ENCODE results near the gene ATP1B1.
"Not testable (repeated sequence)": the region's sequence is repeated elsewhere in the genome, so short reads cannot be mapped to it uniquely, and the experiment has no call there.

Gene ATP1B1

DNA sequence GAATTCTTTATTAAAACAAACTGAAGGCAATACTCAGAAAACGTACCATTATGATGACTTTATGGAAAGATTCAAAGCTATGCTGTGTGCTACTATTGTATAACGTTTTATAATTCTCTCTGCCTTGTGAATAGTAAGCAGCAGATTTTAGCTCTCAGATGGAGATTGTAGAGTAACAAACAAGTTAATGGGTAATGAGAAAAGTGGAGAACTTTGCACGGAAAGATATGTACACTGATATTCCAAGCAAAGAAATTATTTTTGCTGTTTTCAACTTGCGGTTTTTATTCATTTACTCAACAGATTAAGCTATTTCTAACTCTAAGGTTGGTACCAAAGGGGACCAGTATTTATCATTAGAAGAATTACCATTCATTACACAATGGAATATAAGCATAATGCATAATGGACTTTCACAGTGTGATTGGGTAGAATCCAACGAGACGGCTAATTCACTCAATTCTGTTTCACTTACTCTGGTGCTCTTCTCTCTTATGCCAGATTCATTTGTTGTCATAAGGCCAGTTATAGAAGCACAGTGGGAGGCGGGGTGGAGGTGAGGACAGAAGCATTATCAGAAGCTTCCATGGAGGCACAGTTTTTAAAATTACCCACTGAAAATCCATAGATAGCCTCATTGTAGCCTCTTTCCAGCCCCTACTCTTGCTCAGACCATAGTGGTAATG, 38.6 kb downstream of the ATP1B1 start:
- DNase-seq = no peak

DNA sequence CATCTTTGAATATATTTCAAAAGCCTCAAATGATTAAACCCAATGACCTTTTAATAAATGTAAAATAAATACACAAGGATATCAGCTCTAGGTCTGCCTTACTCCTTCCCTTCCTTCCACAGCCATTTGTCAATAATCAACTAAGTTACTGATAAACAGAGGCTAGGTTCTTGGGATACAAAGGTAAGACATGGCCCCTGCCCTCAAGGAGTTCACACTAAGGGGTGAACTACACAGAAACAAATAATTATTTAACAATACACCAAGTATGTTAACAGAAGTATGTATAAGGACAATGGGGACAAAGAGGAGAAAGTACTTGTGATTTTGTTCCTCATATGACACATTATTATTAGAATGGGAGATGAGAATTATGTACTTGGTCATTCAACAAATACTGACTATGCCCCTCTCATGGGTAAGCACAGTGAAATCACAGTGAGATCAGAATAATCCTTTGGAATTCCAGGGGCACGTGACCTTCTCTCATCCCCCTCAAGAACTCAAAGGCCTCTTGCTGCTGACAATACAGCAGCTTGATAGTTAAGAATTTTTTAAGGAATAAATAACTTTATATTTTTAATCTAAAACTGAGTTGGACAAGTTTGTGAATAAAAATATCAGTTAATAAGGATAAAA, 40.2 kb downstream of the ATP1B1 start:
- DNase-seq = no peak

- DNase-seq = no peak
Measured at GRCh38 chr1:169148472-169149252, 42.2 kb downstream of the ATP1B1 start.

GRCh38 chr1:169149555-169150286, 43.2 kb downstream of the ATP1B1 start:
- no peak for DNase-seq

DNA sequence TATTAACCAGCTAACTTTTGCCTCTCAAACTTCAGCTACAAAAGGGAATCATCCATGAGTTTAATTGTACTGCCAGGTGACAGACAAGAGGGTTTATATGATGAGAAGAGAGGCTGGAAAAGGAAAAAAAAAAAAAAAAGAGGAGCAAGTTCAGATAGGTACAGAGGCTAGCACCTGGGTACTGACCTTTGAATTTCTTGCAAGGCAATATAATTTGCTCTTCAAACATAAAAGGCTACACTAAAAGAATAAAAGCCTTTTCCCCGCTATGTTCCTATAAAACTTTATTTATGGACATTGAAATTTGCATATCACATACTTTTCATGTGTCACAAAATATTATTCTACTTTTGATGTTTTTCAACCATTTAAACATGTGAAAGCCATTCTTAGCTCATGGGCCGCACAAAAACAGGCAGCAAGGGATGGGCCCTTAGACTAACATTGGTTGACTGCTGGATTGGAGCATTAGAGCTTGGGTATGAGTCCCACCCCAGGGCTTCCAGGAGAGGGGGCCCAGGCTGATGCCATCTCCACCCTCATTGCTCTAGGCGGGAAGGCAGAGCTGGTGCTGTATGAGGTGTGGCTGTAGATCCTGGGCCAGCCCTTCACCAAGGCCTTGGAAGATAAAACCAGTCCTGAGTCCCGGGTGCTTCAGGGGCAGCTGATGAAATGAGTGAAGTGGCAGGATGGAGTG, 44.3 kb downstream of the ATP1B1 start:
- DNase-seq = no peak

DNA sequence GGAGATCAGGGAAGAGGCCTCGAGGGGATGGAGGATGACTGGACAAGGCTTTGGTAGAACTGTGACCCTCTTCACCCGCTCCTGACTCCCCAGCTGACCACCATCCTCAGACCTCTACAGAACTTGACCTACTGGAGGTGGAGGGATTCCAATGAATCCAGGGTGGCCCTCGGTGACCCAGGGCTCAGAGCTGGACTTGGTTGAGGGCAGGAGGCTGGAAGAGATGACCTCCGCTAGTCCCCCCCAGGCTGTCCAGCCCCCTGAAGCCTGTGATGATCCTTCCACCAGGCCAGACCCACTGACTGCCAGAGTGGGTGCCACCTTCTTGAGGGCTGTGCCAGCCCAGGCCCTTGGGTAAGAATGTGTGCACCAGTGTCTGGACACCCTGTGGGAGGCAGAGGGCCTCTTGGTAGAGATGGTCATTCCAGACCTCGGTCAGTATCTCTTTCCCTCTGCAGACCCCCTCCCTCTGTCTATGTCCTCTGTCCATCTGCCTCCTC, 44.9 kb downstream of the ATP1B1 start:
- DNase-seq = no peak

DNA sequence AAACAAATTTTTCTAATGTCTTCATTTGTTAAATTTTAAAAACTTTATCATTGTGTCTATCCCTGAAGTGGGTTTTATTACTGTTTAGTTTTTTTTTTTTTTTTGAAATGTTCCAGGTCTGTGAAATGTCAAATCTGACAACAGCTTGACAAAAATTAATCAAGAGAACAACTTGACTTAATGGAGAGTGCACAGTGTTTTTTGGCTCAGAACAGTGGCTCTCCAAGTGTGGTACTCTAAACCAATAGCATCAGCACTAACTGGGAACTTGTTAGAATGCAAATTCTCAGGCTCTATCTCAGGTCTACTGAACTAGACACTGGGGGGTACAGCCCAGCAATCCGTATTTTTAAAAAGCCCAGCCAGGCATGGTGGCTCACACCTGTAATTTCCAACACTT, 49.2 kb downstream of the ATP1B1 start:
- DNase-seq = peak; percentile 34

- no peak for DNase-seq
Measured at GRCh38 chr1:169156580-169156979, 50.1 kb downstream of the ATP1B1 start.

DNA sequence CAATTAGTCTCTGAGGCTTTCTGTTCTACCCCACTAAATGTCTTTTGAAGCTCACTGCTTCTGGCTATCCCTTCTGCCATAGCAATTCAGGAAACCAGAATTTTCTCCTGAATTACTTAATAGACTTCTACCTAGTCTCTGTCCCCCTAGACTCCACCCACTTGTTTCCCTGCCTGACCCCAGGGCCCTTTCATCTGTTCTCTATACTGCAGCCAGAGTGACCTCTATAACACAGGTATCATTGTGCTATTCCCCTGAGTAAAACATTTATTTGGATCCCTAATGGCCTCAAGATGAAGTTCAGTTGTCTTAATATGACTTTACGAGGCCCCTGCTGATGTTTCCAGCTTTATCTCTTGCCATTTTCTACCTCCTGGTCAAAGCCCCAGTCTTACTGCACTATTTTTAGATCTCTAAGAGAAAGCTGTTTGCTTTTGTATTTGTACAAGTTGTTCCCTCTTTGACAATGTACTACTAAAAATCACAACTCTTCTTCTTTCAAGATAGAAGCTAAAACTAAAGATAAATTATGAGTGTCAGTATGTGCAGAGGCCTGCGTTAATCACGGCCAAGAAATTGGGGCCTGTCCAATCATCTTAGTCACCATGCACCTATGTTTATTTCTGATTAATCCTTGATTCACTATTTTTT, 54.5 kb downstream of the ATP1B1 start:
- no peak for DNase-seq

DNA sequence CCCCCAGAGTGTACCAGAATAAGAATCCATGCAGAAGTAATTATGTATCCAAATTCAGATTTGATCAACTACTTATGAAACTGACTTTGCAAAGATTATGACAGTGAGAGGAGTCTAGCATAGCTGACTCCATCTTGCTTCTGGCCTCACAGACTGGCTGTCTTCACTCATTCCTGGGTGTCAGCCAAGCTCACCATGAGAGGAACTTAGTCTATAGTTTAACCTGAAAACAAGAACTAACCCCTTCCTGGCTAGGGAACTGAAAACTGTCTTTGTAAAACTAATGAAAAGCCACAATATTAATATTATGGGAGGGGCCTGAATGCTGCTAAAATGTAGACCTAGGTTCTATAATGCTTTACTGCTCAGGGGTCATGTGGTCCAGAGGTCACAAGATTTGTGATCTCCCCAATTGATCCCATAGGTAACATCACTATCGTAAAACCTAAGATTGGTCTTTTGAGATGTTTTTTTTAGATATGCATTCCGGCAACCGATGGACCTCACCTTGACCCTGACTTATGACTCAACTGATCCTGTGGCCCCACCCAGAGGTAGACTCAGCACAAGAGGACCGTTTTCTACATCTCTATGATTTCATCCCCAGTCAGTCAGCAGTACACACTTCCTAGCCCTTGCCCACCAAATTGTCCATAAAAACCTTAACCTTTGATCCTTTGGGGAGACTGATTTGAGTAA, 55.2 kb downstream of the ATP1B1 start:
- DNase-seq = no peak

DNA sequence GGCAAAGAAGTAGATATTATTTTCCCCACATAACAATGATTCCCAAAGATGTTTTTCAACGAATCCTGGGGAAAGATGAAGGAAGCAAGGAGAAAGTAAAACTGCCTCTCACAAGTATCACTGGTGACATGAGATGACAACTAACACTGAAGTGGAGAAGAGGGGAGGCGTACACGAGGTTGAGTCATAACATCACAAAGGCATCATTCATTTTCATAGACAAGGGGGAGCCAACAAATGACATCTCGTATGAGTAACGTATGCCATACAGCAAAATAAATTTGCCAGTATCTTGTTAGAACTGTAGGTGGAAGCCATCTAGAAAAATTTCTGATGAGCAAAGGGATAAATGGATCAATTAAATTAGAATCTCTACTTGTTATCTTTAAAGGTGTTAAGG, 56.6 kb downstream of the ATP1B1 start:
- no peak for DNase-seq

GRCh38 chr1:169175461-169175860, 69.0 kb downstream of the ATP1B1 start:
- DNase-seq = peak; percentile 43

DNA sequence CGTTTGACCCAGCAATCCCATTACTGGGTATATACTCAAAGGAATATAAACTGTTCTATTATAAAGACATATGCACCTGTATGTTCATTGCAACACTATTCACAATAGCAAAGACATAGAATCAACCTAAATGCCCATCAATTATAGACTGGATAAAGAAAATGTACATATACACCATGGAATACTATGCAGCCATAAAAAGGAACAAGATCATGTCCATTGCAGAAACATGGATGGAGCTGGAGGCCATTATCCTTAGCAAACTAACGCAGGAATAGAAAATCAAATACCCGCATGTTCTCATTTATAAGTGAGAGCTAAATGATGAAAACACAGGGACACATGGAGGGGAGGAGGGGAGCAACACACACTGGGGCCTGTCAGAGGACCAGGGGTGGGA, 72.9 kb downstream of the ATP1B1 start:
- DNase-seq = not testable (repeated sequence)

DNA sequence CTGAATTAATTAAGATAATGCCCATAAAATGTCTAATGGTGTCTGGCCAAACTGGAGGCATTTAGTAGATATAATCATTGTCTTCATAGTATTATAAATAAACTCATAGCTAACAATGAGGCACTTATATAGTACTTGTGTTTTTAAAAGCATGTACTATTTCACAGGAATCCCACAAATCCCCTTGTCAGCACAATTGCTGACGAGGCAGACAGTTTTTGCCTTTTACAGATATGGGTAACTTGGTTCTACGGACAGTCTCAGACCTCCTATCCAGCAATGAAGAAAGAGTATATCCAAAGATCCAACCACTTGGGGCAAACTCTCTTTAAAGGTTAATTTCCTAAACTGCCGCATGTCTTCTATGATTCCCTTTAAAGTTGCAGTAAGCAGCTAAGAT, 73.7 kb downstream of the ATP1B1 start:
- no peak for DNase-seq
